Astrocyte of the cerebellum (primary cell): ENCODE measurements around the gene MSI2.

Experiments used
- DNase-seq: peaks from one replicate; pipeline ENCODE4 v3.0.0-alpha.2; 2011; ENCODE audit warnings: low read depth
- H3K4me3 ChIP-seq: 2 replicates; pipeline ENCODE4 v1.5.1; 2011; ENCODE audit warnings: mild to moderate bottlenecking, low read depth, low read length, moderate library complexity
- CTCF ChIP-seq: IDR thresholded peaks from 2 replicates; pipeline ENCODE4 v1.5.1; 2012; ENCODE audit warnings: low read length, low read depth, moderate library complexity, mild to moderate bottlenecking; ENCODE audit errors: missing control alignments
- in situ Hi-C: cut with HindIII; loops from 2 replicates; pipeline ENCODE4 v1.10.0; 2017; ENCODE audit warnings: low sequenced_read_pairs

MSI2 gene

GRCh38 chr17:57508671-57509070 is 252.3 kb downstream of the MSI2 start:
- H3K4me3 ChIP-seq, result no peak overlapping the region

DNA sequence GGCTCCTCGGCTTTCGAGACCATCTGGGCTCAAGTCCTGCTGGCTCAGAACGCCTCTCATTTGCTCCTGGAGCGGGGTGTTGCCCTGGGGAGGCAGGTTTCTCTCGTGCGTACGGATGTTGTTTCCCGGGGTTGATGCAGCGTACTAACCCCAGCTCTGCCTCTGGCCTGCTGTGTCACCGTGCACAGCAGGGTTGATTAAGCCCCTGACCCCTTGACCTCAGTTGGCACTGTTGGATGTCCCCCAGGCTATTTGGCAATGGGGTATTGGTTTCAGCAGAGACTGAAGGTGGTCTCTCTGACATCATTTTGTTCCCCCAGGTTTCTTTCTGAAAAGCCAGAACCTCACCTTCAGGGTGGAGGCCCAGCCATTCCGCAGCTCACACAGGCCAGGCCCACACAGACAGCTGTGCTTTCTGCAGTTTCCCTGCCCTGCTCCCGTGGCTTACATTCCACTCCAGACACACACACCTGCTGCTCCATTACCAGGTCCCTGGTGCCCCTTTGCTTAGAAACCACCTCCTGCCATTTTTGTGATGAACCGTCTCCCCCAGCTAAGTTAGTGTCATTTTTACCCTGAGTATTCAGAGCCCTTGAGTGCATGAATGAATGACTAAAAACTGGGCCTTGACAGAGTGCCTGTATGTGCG is 255.3 kb downstream of the MSI2 start:
- in situ Hi-C loops, result no loop called here
- DNase-seq, result no peak
- no peak for TF ChIP-seq CTCF
- H3K4me3 ChIP-seq, result no peak overlapping the region

More at GRCh38 chr17:57508671-57509070, 252.3 kb downstream of the MSI2 start:
- DNase-seq, result no peak
- in situ Hi-C loops, result no loop called here
- TF ChIP-seq CTCF, result no peak

GRCh38 chr17:57512258-57512657 is 255.9 kb downstream of the MSI2 start:
- in situ Hi-C loops, result no loop called here
- H3K4me3 ChIP-seq, result no peak overlapping the region
- no peak for TF ChIP-seq CTCF
- DNase-seq, result no peak

- H3K4me3 ChIP-seq, result no peak overlapping the region
- no peak for TF ChIP-seq CTCF
- no peak for DNase-seq
- in situ Hi-C loops, result no loop called here
Measured at GRCh38 chr17:57512691-57513090, 256.4 kb downstream of the MSI2 start.

DNA sequence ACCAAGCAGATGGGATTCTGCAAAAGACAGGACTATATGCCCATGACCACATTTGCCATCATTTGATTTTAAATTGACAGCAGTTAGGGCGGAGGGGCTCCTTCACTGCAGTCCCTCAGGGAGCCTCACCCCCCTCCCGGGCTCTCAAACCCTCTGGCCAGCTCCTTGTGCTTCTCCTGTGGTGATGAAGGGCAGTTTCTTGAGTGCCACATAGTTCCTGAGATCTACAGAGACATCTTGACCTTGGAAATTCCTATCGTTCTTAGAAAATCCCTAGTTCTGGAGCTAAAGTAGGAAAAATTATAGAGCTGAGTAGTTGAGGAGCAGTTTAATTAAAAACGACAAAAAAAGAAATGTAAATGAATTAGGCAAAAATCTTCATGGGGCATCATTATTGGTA is 257.2 kb downstream of the MSI2 start:
- no peak for DNase-seq
- no peak for TF ChIP-seq CTCF
- in situ Hi-C loops, result no loop called here
- no peak overlapping the region for H3K4me3 ChIP-seq

DNA sequence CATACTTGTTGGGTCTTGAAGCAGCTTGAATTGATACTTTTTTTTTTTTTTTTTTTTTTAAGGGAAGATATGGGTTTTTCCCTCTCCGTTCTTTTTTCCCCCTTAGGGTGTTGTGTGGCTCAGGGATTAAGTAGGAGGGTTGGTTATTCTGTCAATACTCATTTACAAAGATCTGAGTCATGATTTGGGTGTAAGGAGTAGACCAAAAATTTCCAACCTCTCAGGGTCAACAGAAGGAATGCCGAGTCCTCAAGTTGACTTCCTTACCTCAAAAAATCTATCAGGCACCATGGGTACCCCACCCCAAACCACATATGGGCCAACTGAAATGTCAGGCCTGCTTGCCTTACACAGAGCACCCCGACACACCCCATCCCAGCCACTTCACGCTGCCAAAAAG is 258.3 kb downstream of the MSI2 start:
- TF ChIP-seq CTCF, result no peak
- DNase-seq, result no peak
- in situ Hi-C loops, result no loop called here
- H3K4me3 ChIP-seq, result no peak overlapping the region
